ENCODE data around the gene HOMER1.
"Not testable (repeated sequence)": the region's sequence is repeated elsewhere in the genome, so short reads cannot be mapped to it uniquely, and the experiment has no call there.

Gene HOMER1

GRCh38 chr5:79535477-79536192 lies 21.7 kb upstream of the HOMER1 start:
- H3K4me1 Mint-ChIP-seq (ENCODE audit: low read depth) = no peaks in the 10 kb centered on the region
- H3K27ac Mint-ChIP-seq = no peak overlapping the region
- H3K4me3 Mint-ChIP-seq = no peak overlapping the region
- no peaks in the 10 kb centered on the region for H3K9me3 Mint-ChIP-seq
- H3K36me3 Mint-ChIP-seq (ENCODE audit: low read depth) = no peaks in the 10 kb centered on the region
- H3K27me3 Mint-ChIP-seq = peaks cover 12% of the 10 kb centered on the region

GRCh38 chr5:79529110-79529509 lies 15.2 kb upstream of the HOMER1 start:
- H3K36me3 Mint-ChIP-seq (ENCODE audit: low read depth) = peaks cover 8% of the 10 kb centered on the region
- H3K9me3 Mint-ChIP-seq = peaks cover 13% of the 10 kb centered on the region
- H3K4me3 Mint-ChIP-seq = no peak overlapping the region
- no peak overlapping the region for H3K27ac Mint-ChIP-seq
- H3K4me1 Mint-ChIP-seq (ENCODE audit: low read depth) = peaks cover 4% of the 10 kb centered on the region
- H3K27me3 Mint-ChIP-seq = peaks cover 6% of the 10 kb centered on the region

- Mint-ChIP-seq H3K4me1 (ENCODE audit: low read depth) (peaks cover 4% of the 10 kb centered on the region), H3K4me3 (no peak overlapping the region), H3K27me3 (peaks cover 8% of the 10 kb centered on the region), H3K27ac (no peak overlapping the region), H3K36me3 (ENCODE audit: low read depth) (peaks cover 8% of the 10 kb centered on the region), H3K9me3 (peaks cover 15% of the 10 kb centered on the region)
These were observed 13.5 kb upstream of the HOMER1 start for GRCh38 chr5:79527431-79527830.

- H3K4me1 Mint-ChIP-seq (ENCODE audit: low read depth) = peaks cover 4% of the 10 kb centered on the region
- H3K27ac Mint-ChIP-seq = no peak overlapping the region
- H3K27me3 Mint-ChIP-seq = peaks cover 8% of the 10 kb centered on the region
- no peak overlapping the region for H3K4me3 Mint-ChIP-seq
- H3K36me3 Mint-ChIP-seq (ENCODE audit: low read depth) = peaks cover 8% of the 10 kb centered on the region
- H3K9me3 Mint-ChIP-seq = peaks cover 15% of the 10 kb centered on the region
These were observed 13.0 kb upstream of the HOMER1 start for GRCh38 chr5:79526928-79527327.

GRCh38 chr5:79526493-79526892 lies 12.6 kb upstream of the HOMER1 start:
- peaks cover 15% of the 10 kb centered on the region for H3K9me3 Mint-ChIP-seq
- no peak overlapping the region for H3K4me3 Mint-ChIP-seq
- H3K27ac Mint-ChIP-seq = no peak overlapping the region
- H3K27me3 Mint-ChIP-seq = peaks cover 8% of the 10 kb centered on the region
- H3K36me3 Mint-ChIP-seq (ENCODE audit: low read depth) = peaks cover 8% of the 10 kb centered on the region
- peaks cover 4% of the 10 kb centered on the region for H3K4me1 Mint-ChIP-seq (ENCODE audit: low read depth)

- Mint-ChIP-seq H3K36me3 (ENCODE audit: low read depth) (peaks cover 5% of the 10 kb centered on the region), H3K9me3 (peaks cover 12% of the 10 kb centered on the region), H3K4me1 (ENCODE audit: low read depth) (peaks cover 16% of the 10 kb centered on the region), H3K27ac (no peak overlapping the region), H3K4me3 (no peak overlapping the region), H3K27me3 (peaks cover 8% of the 10 kb centered on the region)
These were observed 7.2 kb upstream of the HOMER1 start for GRCh38 chr5:79521156-79521555.

GRCh38 chr5:79518718-79519117 lies 4.8 kb upstream of the HOMER1 start:
- Mint-ChIP-seq H3K27me3 (no peaks in the 10 kb centered on the region), H3K4me3 (no peak overlapping the region), H3K27ac (no peak overlapping the region), H3K9me3 (no peaks in the 10 kb centered on the region), H3K4me1 (ENCODE audit: low read depth) (peaks cover 20% of the 10 kb centered on the region), H3K36me3 (ENCODE audit: low read depth) (no peaks in the 10 kb centered on the region)

- H3K4me1 Mint-ChIP-seq (ENCODE audit: low read depth) = peaks cover 26% of the 10 kb centered on the region
- no peak overlapping the region for H3K4me3 Mint-ChIP-seq
- H3K36me3 Mint-ChIP-seq (ENCODE audit: low read depth) = no peaks in the 10 kb centered on the region
- H3K27me3 Mint-ChIP-seq = peaks cover 2% of the 10 kb centered on the region
- no peaks in the 10 kb centered on the region for H3K9me3 Mint-ChIP-seq
- H3K27ac Mint-ChIP-seq = no peak overlapping the region
These were observed 3.7 kb upstream of the HOMER1 start for GRCh38 chr5:79517601-79518000.

GRCh38 chr5:79516986-79517385 lies 3.1 kb upstream of the HOMER1 start:
- H3K27ac Mint-ChIP-seq = peak overlapping the region; percentile 40
- H3K4me1 Mint-ChIP-seq (ENCODE audit: low read depth) = peaks cover 32% of the 10 kb centered on the region
- H3K9me3 Mint-ChIP-seq = no peaks in the 10 kb centered on the region
- H3K4me3 Mint-ChIP-seq = no peak overlapping the region
- no peaks in the 10 kb centered on the region for H3K36me3 Mint-ChIP-seq (ENCODE audit: low read depth)
- H3K27me3 Mint-ChIP-seq = peaks cover 9% of the 10 kb centered on the region

GRCh38 chr5:79516331-79516730 lies 2.4 kb upstream of the HOMER1 start:
- H3K9me3 Mint-ChIP-seq; H3K36me3 Mint-ChIP-seq (ENCODE audit: low read depth); H3K4me3 Mint-ChIP-seq: not testable (repeated sequence)
- Mint-ChIP-seq H3K27me3 (peaks cover 15% of the 10 kb centered on the region), H3K4me1 (ENCODE audit: low read depth) (peaks cover 38% of the 10 kb centered on the region), H3K27ac (peak overlapping the region; percentile 49)

- Mint-ChIP-seq H3K36me3 (ENCODE audit: low read depth) (peaks cover 3% of the 10 kb centered on the region), H3K27me3 (peaks cover 25% of the 10 kb centered on the region), H3K4me3 (peak overlapping the region; percentile 86), H3K4me1 (ENCODE audit: low read depth) (peaks cover 52% of the 10 kb centered on the region), H3K9me3 (no peaks in the 10 kb centered on the region), H3K27ac (peak overlapping the region; percentile 96)
These were observed 614 bp upstream of the HOMER1 start for GRCh38 chr5:79514391-79515105.

GRCh38 chr5:79513308-79513703 lies 628 bp downstream of the HOMER1 start:
- Mint-ChIP-seq H3K4me1 (ENCODE audit: low read depth) (peaks cover 59% of the 10 kb centered on the region), H3K27ac (peak overlapping the region; percentile 39), H3K4me3 (peak overlapping the region; percentile 84), H3K9me3 (no peaks in the 10 kb centered on the region), H3K27me3 (peaks cover 25% of the 10 kb centered on the region), H3K36me3 (ENCODE audit: low read depth) (peaks cover 3% of the 10 kb centered on the region)

GRCh38 chr5:79512471-79513307 lies 1.2 kb downstream of the HOMER1 start:
- Mint-ChIP-seq H3K27me3 (peaks cover 27% of the 10 kb centered on the region), H3K27ac (peak overlapping the region; percentile 39), H3K36me3 (ENCODE audit: low read depth) (peaks cover 3% of the 10 kb centered on the region), H3K4me3 (peak overlapping the region; percentile 84), H3K4me1 (ENCODE audit: low read depth) (peaks cover 58% of the 10 kb centered on the region), H3K9me3 (no peaks in the 10 kb centered on the region)

- Mint-ChIP-seq H3K4me1 (ENCODE audit: low read depth) (peaks cover 52% of the 10 kb centered on the region), H3K9me3 (no peaks in the 10 kb centered on the region), H3K27ac (no peak overlapping the region), H3K27me3 (peaks cover 27% of the 10 kb centered on the region), H3K4me3 (peak overlapping the region; percentile 84), H3K36me3 (ENCODE audit: low read depth) (peaks cover 3% of the 10 kb centered on the region)
These were observed 1.9 kb downstream of the HOMER1 start for GRCh38 chr5:79512049-79512448.

- Mint-ChIP-seq H3K36me3 (ENCODE audit: low read depth) (peaks cover 3% of the 10 kb centered on the region), H3K9me3 (no peaks in the 10 kb centered on the region), H3K4me3 (peak overlapping the region; percentile 84), H3K27me3 (peaks cover 32% of the 10 kb centered on the region), H3K4me1 (ENCODE audit: low read depth) (peaks cover 48% of the 10 kb centered on the region), H3K27ac (no peak overlapping the region)
These were observed 3.3 kb downstream of the HOMER1 start for GRCh38 chr5:79510638-79511037.

All from stimulated activated naive CD8-positive, alpha-beta T cell treated with anti-CD3 and anti-CD28 coated beads, Interleukin-15, Interleukin-2, amounts not matched to agents 100 ng/mL and 50 ng/mL, for 24 hours (primary cell).